Measurements from ENCODE around the gene HOXD12.
A peak's percentile ranks its signal among the peaks of the same experiment; 100 is the strongest.

- TF ChIP-seq CTCF (IDR thresholded peaks at IDR 0.05) (no peak), POLR2A (IDR thresholded peaks at IDR 0.05) (peak in 1 of 2 donors; percentile 4), EP300 (IDR thresholded peaks at IDR 0.05) (no peak)
These were observed 37.0 kb downstream of the HOXD12 start for GRCh38 chr2:176136374-176137251.
